Measurements from ENCODE around the gene NTNG2. TPM values are rescaled to one million over a fixed set of nuclear protein-coding genes. Genes with fewer than 3 reads are reported as not detected.

The NTNG2 gene
- total RNA-seq, 4 donors from 2014 or later, result 0.10 to 1.0 (median 0.29) TPM

- WGBS, 2 donors, result 83 to 90% methylated on average over 8 of the region's 8 CpGs
- no peak for TF ChIP-seq CTCF (IDR thresholded peaks at IDR 0.05)
- no peak for TF ChIP-seq POLR2A (IDR thresholded peaks at IDR 0.05)
- DNase-seq (ENCODE audit: low spot score in 2 of 2), result no peak
- H3K4me3 ChIP-seq (ENCODE audit: low read depth, poor library complexity, severe bottlenecking), result no peak overlapping the region
- intact Hi-C loops (cut with DNase I; ENCODE audit: low total_unique reads), result no loop called here
Measured at GRCh38 chr9:132218208-132218607, 56.4 kb downstream of the NTNG2 start.

- H3K4me3 ChIP-seq (ENCODE audit: low read depth, poor library complexity, severe bottlenecking), result no peak overlapping the region
- TF ChIP-seq CTCF (IDR thresholded peaks at IDR 0.05) (no peak), POLR2A (IDR thresholded peaks at IDR 0.05) (no peak)
- DNase-seq (ENCODE audit: low spot score in 2 of 2), result no peak
- intact Hi-C loops (cut with DNase I; ENCODE audit: low total_unique reads), result no loop called here
- WGBS, 2 donors, result 85 to 92% methylated on average over 6 of the region's 6 CpGs
Measured at GRCh38 chr9:132221941-132222340, 60.1 kb downstream of the NTNG2 start.

- TF ChIP-seq CTCF (IDR thresholded peaks at IDR 0.05) (no peak), POLR2A (IDR thresholded peaks at IDR 0.05) (no peak)
- 70 to 77% methylated on average over 3 of the region's 3 CpGs for WGBS, 2 donors
- no peak overlapping the region for H3K4me3 ChIP-seq (ENCODE audit: low read depth, poor library complexity, severe bottlenecking)
- intact Hi-C loops (cut with DNase I; ENCODE audit: low total_unique reads), result no loop called here
- DNase-seq (ENCODE audit: low spot score in 2 of 2), result no peak
Measured at GRCh38 chr9:132224645-132225044, 62.8 kb downstream of the NTNG2 start.

GRCh38 chr9:132226571-132227430, 64.9 kb downstream of the NTNG2 start:
- intact Hi-C loops (cut with DNase I; ENCODE audit: low total_unique reads), result no loop called here
- WGBS, 2 donors, result 84 to 88% methylated on average over 26 to 33 of the region's 34 CpGs
- TF ChIP-seq POLR2A (IDR thresholded peaks at IDR 0.05) (no peak), CTCF (IDR thresholded peaks at IDR 0.05) (no peak)
- H3K4me3 ChIP-seq (ENCODE audit: low read depth, poor library complexity, severe bottlenecking), result no peak overlapping the region
- DNase-seq (ENCODE audit: low spot score in 2 of 2), result no peak

- TF ChIP-seq CTCF (IDR thresholded peaks at IDR 0.05) (no peak), POLR2A (IDR thresholded peaks at IDR 0.05) (no peak)
- 48 to 61% methylated on average over 9 to 12 of the region's 12 CpGs for WGBS, 2 donors
- no peak overlapping the region for H3K4me3 ChIP-seq (ENCODE audit: low read depth, poor library complexity, severe bottlenecking)
- no peak for DNase-seq (ENCODE audit: low spot score in 2 of 2)
- intact Hi-C loops (cut with DNase I; ENCODE audit: low total_unique reads), result no loop called here
Measured at GRCh38 chr9:132228062-132228461, 66.2 kb downstream of the NTNG2 start.
